GM19238 (cell line): ENCODE data around the gene CHST11.

Experiments
- DNase-seq: peaks from one replicate; pipeline ENCODE4 v3.0.0; 2011; ENCODE audit warnings: low spot score; ENCODE audit not compliant: insufficient read length

Gene CHST11

DNA sequence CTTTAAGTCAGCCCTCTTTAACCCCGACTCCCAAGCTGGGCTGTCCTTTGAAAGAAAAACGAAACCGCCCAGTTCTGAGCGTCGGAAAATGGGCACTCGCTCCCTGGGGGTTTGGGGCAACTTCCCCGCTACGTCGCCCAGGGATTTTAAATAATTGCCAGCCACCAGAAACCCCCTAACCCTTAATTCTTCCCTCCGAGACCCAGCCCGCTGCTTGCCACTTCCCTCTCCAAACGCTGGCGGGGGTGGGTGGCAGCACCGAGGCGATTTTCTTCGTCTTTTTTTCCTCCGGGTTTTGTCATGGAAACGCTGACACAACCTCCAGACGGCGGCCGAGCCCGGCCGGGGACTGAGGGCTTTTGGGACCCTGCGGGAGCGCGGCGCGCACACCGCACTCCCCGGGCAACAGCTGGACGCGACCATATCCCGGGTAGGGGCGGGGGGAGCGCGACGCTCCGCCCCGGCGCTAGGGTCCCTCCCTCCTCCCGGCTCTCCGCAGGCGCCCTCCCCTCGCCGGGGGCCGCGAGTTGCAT is at the start of gene CHST11:
CHST11 (plus strand) TSS at position 532 of the 533 bp plus-strand sequence.
- peak; percentile 94 for DNase-seq

DNA sequence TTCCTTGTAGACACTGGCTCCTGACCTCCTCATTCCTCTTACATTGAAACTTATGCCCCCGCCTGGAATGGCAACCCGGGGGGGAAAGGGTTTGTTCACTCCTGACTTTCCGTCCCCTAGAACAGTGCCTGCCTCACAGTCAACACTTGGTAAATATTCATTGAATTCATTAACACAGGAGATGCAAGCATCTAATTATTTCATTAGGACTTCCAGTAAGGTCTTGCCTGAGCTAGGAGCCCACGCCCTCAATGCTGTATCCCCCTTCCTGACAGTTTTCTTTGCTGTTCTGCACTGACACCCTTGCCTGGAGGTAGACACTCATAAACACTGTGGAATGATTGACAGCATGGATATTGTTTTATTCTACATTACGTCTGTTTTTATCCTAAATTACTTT is 49.3 kb upstream of the CHST11 start:
- no peak for DNase-seq

DNA sequence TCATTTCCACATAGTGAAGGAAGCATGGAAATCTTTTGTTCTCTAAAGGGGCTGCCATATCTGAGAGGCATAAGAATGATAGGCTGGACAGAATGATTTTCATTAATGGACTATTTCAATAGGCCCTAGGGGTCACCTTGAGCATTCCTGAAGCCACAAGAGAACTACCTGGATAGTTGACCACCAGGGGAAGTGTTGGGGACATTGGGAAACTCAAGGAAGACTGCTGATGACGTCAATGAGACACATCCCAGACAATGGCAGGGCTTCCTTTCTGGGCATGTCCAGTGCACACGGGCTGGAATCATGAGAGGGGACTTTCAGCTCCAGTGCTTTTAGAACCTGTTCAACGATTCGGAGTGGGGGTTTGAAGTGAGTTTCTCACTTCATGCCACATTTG is 48.8 kb upstream of the CHST11 start:
- DNase-seq: no peak

DNA sequence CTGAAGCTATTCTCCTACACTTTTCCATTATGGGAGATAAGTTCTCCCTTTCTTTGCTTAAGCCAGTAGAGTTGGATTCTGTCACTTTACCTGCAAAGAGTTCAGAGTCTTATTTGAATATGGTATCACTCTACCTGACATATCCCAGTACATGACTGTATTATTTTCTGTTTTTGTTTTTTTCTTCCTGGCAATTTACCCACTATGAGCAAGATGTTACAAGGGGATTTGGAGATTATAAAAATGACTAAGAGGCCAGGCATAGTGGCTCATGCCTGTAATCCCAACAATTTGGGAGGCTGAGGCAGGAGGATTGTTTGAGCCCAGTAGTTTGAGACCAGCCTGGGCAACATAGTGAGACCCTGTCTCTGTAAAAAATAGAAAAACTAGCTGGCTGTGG is 46.4 kb upstream of the CHST11 start:
- DNase-seq: no peak

DNA sequence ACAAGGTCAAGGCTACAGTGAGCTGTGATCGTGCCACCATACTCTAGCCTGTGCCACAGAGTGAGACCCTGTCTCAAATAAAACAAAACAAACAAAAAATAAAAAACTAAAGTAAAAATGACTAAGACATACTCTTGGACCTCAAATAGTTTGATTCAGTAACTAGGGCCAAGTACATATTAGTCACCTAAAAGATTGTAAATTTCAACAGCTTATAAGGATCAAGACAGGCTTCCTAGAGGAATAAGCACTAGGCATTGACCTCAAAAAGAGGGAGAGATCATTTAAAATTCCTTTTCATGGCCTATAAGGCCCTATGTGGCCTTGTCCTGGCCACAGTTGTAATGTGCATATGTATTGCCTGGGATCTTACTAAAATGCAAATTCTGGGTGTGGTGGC is 46.0 kb upstream of the CHST11 start:
- no peak for DNase-seq

DNA sequence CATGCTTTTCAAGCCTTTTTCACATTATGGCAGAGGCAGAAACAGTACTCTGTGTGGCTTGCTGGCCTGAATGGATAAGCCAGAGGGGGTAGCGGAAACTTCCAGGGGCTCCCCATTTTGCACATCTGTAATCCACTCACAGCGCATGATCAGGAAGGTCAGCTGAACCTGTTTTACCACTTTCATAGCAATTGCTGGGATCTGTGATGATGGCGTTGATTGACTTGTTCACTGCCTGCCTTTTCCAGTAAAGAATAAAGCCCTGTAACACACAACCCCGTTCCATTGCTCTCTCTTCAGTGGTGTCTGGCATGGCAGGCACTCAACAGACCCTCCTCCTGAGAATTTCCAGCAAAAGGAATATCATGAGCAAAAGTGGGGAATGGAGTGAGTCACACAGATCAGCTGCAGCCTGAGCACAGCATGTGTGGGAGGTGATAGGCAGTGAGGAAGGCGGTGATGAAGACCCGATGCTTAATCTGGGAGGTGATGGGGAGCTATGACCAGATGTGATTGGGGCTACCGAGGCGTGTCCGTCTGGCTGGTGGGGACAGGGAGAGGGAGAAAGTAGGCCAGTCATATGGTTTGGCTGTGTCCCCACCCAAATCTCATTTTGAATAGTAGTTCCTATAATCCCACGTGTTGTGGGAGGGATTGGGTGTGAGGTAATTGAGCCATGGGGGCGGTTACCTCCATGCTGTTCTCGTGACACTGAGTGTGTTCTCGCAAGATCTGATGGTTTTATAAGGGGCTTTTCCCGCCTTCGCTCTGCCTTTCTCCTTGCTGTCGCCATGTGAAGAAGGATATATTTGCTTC is 44.7 kb upstream of the CHST11 start:
- no peak for DNase-seq

DNA sequence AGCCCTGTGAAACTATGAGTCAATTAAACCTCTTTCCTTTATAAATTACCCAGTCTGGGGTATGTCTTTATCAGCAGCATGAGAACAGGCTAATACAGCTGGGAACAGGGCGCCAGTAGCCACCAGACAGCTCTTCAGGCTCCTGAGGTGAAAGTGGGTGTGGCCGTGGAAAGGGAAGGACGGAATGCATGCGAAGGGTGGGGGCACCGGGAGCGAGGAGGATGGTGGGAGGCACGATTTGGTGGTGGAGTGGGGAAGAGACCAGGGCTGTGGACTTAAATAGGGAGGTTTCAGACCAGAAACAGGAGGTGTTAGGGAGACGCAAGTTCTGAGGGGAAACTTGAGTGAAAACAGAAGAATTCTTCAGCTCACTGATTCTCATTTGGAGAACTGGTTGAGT is 44.1 kb upstream of the CHST11 start:
- no peak for DNase-seq

DNA sequence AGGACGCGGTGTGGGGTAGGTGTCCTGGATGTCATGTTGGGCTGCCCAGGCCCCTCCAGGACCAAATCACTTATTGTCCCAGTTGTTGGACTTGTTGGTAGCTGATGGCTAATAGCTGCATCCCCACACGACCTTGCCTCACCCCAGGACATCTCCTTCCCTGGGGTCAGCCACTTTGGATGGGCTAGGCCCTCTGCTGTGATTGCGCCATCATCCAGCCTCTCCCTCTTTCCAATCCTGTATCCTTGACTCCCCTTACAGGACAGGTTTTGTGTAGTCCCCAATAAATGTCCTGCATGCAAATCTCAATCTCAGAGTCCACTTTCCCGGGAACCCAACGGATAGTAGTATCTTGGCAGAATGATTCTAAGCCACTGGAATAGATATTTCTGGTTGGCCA is 43.4 kb upstream of the CHST11 start:
- DNase-seq: no peak

DNA sequence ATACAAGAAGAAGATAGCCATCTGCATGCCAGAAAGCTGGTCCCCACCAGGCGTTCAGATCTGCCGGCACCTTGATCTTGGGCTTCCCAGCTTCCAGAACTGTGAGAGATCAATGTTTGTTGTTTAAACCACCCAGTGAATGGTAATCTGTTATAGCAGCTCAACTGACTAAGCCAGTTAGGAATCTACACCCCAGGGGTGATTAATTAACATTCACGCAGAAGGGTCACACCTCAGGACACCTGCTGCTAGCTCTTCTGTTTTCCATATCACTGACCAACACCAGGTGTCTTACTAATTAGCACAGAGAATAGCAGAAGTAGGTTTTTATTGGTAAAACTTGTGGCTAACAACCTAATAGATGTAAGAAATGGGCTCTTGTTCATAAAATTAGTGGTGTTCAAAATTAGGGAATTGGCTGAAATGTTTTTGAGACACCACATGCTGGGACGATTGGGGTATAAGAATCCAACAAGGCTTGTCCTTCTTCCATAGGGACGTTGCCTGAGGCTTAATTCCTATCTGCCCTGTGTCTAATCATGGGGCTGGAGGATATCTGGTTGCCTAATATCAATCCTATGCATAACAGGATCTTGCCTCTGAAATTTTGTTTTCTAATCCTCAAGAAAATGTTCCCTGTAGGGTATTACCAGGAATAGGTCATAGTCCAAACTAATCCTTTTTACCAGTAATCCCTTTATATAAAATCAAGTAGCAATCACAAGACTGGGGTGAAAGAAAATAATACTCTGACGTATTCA is 42.0 kb upstream of the CHST11 start:
- DNase-seq: no peak

DNA sequence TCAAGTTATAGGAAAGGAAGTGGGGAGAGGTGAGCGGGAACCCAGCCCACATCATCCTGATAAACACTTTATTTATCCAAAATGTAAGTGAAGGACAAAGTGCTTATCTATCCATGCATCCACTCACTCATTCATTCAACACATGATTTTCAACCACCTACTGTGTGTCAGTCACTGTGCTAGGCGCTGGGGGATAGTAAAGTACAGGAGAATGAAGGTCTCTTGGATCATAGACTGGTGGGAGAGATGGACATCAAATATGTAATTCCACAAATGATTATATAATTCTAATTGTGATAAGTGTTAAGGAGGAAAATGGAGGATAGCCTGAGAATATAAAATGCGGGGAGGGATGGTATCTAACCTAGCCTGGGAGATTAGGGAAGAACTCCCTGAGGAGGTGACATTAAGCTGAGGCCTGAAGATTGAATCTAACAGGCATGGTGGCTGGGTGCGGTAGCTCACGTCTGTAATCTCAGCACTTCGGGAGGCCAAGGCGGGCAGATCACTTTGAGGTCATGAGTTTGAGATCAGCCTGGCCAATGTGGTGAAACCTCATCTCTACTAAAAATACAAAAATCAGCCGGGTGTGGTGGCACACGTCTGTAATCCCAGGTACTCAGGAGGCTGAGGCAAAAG is 41.3 kb upstream of the CHST11 start:
- no peak for DNase-seq

DNA sequence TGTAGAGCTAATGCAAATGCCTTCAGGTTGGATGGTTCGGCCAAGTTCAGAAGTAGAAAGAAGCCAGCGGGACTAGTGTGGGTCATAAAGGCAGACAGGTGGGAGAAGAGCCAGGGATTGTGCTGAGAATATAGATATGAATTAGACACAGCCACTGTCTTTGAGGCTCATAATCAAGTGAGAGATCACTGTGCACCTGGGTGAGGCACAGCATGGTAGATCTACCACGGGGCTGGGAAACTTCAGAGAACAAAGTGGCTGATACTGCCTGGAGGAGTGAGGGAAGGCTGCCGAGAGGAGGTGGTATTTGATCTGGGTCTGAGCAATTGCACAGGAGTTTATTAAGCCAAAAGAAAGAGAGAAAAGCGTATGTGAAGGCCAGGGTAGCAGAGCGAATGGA is 40.6 kb upstream of the CHST11 start:
- no peak for DNase-seq

DNA sequence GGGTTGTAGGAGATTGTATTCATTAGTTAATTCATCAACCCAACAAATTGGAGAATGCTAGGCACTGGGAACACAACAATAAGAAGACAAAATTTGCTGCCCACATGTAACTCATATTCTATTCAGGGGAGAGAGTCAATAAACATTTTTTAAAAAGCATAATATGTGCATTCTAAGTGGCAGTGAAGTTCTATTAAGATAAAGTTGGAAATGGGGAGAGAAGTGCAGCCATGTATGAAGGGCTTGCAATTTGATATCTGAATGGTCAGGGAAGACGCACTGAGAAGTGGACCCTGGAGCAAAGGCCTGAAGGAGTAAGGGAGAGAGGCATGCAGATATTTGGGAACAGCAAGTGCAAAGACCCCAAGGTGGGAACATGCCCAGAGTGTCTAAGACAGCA is 40.2 kb upstream of the CHST11 start:
- DNase-seq: no peak

DNA sequence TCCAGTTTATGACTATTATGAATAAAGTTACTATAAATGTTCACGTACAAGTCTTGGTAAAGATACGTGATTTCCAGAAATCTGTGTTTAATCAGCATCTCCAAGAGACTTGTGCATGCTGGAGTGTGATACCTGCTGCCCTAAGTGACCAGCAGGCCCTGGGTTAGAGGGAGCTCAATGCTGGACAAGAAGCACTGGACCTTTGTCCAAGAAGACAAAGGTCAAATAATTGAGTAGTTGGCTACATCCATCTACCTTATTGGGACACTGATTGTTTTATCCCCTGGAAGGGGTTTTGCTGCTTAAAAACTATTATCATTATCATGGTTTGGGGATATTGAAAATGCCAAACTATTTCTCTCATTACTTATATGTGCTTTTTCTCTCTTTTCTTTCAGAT is 37.0 kb upstream of the CHST11 start:
- DNase-seq: no peak

DNA sequence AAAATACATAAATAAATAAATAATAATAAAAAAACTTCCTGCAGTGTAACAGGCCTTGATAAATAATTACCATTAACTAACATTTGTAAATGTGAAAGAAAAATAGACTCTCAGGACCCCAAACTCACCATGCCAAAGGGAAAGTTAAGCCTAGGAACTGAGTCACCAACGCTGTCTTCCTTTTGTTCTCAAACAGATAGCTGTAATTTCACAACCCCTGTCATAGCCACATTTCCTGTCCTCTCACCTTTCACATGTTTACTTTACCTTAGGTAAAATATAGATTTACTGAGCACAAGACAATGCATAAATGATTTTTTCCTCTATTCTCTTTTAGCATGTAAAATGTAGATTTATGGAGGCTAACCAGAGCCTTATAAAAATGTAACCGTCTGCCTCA is 35.9 kb upstream of the CHST11 start:
- DNase-seq: no peak

DNA sequence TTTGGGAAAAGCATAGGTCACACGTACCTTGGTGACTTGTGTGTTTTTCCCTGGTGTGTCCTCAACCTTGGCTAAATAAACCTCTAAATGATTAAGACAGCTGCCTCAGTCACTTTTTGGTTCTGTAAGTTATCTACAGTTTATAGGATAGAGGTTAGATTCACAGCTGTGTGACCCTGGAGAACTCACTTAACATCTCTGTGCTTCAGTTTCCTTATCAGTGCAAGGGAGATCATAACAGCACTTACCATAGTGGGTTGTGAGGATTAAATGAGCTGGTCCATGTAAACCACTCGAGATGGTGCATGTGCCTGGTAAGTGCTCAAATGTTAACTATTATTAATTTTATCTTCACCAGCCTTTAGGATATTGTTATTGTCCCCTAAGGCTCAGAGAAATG is 35.4 kb upstream of the CHST11 start:
- no peak for DNase-seq

DNA sequence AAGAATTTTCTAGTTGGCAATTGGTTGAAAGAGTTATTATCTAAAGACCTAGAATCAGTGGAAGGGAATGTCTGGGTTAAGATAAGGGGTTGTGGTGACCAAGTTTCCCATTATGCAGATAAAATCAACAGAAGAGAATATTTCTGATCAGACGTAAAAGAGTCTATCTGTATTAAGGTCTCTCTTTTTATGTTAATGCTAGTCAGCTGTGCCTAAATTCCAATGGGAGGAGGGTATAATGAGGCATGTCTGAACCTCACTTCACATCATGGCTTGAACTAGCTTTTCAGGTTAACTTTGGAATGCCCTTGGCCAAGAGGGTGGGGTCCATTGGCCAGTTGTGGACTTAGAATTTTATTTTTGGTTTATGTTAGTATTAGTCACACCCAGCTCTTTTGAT is 34.3 kb upstream of the CHST11 start:
- DNase-seq: no peak

DNA sequence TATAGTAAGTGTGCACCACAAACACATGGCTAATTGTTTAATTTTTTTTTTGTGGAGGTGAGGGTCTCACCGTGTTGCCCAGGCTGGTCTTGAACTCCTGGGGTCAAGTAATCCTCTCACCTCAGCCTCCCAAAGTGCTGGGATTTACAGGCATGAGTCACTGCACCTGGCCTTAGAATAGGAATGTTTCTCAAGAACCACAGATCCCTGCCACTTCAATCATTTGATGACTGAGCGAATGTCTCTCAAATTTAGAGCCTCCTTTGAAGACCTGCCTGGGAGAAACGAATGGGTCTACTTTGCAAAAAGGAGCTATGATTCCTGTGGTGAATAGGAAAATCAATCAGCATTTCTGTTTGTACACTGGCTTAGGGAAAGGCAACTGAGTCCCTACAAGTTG is 33.5 kb upstream of the CHST11 start:
- no peak for DNase-seq

DNA sequence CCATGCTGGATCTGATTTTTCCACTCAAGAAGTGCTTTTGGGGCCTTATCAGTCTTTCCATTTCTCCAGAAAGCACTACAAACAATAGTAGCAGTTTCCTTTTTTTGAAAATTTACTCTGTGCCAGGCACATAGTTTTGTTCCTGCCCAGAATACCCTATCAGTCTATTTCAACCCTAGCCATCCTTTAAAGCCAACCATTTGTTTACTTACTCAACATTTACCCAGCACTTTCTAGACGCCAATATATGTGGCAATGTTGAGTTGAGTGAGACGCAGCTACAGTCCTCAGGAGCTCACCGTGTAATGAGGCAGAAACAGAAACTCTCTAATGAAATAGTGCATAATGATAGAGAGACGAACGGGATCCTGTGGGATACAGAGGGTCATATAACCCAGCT is 32.9 kb upstream of the CHST11 start:
- no peak for DNase-seq

DNA sequence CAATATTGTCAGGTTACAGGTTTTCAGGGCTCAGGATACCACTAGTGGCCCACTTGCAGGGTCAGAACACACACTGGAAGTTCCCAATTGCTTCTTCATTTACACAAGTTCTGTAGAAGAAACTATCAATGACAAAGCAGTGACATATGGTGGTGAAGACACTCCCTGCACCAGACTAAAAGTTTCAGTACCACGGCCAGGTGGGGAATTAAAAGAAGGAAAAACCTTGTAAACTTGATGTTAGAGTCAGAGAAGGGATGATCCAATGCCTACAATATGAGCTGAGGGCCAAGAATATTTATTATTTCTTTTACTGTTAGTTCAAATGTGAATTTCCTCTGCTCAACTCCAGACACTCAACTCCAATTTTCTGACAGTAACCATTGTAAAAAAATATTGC is 31.8 kb upstream of the CHST11 start:
- no peak for DNase-seq

DNA sequence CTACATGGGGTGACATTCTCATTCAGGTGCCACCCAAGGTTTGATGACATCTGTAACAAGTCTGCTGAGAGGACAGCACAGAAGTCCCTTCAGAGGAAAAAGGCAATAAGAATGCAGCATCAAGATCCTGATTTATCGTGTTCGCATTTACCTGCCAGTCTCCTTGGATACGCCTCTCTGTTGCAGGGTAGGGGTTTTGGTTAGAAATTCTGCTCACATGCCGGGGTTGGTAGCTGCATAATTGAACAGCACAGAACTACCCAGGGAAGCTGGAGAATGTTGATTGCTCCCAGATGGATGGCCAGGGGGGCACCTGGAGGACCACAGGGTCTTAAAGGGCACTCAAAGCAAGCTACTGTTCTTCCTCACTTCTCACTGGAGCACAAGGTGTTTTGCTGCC is 31.1 kb upstream of the CHST11 start:
- no peak for DNase-seq

DNA sequence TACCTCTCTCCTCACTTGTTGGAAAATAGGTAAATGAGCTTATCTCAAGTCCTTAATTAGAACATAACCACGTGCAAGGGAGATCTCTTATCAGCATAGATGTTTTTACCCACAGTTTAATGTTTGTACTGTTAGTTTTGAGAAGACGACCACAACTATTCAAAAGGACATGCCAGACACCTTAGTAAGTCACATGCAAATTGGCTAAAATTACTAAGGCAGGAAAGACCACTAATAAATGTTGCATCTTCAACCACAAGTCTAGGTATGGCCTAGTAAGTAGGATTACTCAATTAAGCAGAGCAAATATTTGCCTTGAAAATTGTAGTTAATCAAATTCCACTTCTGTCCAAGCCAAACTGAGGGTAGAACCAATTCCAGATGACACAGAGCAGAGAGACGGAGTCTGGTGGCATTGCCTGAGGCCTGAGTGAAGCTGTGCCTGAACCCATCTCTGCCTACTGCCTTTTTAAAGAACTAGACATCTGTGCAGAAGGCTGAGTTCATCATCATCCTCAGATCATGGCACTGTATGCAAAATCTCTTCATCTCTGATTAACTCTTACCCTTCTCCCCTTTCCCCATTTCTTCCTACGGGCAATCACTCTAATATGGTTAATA is 29.7 kb upstream of the CHST11 start:
- no peak for DNase-seq

DNA sequence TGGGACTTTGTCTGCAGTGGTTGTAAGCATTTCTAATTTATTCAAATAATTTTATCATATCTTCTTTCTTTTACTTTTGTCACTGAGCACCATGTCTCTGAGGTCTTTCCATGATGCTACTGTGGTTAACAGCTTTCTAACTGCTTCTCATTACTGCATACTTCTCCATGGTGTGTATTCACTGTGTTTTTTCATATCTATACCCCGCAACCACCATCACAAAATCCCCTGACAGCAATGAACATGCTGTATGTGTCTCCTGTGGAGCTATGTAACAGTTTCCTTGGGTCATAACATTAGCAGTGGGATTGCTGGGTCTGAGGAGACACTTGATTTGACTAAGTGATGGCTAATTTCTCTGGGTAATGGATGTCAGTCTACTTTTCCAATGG is 29.2 kb upstream of the CHST11 start:
- no peak for DNase-seq
